ENCODE data around the gene B3GNT7.
A peak's percentile ranks its signal among the peaks of the same experiment; 100 is the strongest.

Gene B3GNT7

DNA sequence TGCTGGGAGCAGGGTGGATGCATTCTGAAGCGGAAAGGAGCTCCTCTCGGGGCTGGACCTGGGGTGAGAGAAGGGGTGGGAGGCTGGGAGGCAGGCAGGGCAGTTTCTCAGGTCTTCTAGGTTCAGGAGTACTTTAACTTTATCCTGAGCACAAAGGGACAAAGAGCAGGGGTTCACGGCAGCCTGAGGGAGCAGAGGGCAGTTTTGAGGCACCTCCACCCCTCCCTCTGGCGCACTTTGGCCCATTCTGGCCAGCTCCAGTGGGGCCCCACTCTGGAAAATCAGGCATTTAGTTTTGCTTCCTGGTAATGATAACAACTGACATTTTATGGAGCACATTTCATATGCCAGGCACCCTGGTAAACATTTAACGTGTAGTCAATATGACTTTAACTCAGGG is 14.3 kb downstream of the B3GNT7 start:
- Histone ChIP-seq H3K4me2 (ENCODE audit: low read length) (no peak overlapping the region), H3K9me3 (ENCODE audit: control insufficient read depth, insufficient read depth, low read length) (peaks cover 10% of the 10 kb centered on the region), H3K9me2 (replicated peaks; ENCODE audit: control insufficient read depth, low read length) (no peaks in the 10 kb centered on the region), H3K36me3 (ENCODE audit: control insufficient read depth, low read length) (no peaks in the 10 kb centered on the region), H3K27me3 (ENCODE audit: control insufficient read depth, low read length) (peaks cover 5% of the 10 kb centered on the region; the same call in 1 of the 2 replicates), H3K27ac (ENCODE audit: low read depth, low read length) (no peak overlapping the region), H3K4me1 (ENCODE audit: control insufficient read depth, low read length) (peaks cover 30% of the 10 kb centered on the region), H4K20me1 (ENCODE audit: control insufficient read depth, insufficient read depth, low read depth, low read length) (no peaks in the 10 kb centered on the region), H3K79me2 (ENCODE audit: control insufficient read depth, low read length) (no peaks in the 10 kb centered on the region), H3K4me3 (ENCODE audit: low read length) (no peak overlapping the region), H3F3A (ENCODE audit: control insufficient read depth, insufficient read depth) (no peaks in the 10 kb centered on the region)
- no peak for TF ChIP-seq EZH2phosphoT487 (IDR thresholded peaks at IDR 0.05; ENCODE audit: borderline replicate concordance, low read length)
- TF ChIP-seq, protein P1, sequence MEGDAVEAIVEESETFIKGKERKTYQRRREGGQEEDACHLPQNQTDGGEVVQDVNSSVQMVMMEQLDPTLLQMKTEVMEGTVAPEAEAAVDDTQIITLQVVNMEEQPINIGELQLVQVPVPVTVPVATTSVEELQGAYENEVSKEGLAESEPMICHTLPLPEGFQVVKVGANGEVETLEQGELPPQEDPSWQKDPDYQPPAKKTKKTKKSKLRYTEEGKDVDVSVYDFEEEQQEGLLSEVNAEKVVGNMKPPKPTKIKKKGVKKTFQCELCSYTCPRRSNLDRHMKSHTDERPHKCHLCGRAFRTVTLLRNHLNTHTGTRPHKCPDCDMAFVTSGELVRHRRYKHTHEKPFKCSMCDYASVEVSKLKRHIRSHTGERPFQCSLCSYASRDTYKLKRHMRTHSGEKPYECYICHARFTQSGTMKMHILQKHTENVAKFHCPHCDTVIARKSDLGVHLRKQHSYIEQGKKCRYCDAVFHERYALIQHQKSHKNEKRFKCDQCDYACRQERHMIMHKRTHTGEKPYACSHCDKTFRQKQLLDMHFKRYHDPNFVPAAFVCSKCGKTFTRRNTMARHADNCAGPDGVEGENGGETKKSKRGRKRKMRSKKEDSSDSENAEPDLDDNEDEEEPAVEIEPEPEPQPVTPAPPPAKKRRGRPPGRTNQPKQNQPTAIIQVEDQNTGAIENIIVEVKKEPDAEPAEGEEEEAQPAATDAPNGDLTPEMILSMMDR (IDR thresholded peaks at IDR 0.05; ENCODE audit: low read depth, low read length, poor library complexity, severe bottlenecking) = no peak

DNA sequence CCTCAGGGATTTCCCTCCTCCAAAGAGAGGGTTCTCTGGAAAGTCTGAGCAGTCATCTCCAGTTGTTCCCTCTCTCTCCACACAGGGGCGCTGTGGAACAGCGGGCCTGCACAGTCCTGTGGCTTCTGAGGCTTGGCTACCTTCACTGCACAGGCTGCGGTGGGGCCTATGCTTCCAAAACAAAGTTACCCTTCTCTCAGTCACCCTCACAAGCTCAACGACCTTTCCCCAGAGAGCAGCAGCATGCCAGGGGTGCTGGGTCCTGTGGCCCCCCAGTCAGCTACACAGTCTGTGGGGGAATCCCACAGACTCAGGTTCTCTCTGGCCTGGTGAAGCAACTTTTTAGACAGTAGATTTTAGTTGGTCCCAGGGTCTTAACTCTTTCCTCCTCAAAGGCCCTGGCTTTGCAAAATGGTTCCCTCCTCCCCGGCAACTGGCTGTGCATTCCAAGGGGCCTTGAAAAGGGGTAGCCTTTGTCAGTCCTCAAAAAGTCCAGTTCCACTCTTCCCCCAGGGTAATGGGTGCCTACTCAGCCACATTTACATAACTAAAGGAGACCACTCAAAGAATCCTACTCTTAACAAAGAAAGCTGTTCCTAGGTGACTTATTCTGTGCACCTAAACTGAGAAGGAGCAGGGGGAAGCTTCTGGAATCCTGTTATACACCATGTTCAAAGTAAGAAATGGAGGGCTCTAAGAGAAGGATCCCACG is 14.9 kb downstream of the B3GNT7 start:
- Histone ChIP-seq H3K4me2 (ENCODE audit: low read length) (no peak overlapping the region), H3K4me1 (ENCODE audit: control insufficient read depth, low read length) (peaks cover 26% of the 10 kb centered on the region), H4K20me1 (ENCODE audit: control insufficient read depth, insufficient read depth, low read depth, low read length) (no peaks in the 10 kb centered on the region), H3K79me2 (ENCODE audit: control insufficient read depth, low read length) (no peaks in the 10 kb centered on the region), H3K27me3 (ENCODE audit: control insufficient read depth, low read length) (peaks cover 5% of the 10 kb centered on the region; the same call in 1 of the 2 replicates), H3K9me3 (ENCODE audit: control insufficient read depth, insufficient read depth, low read length) (peaks cover 10% of the 10 kb centered on the region), H3K9me2 (replicated peaks; ENCODE audit: control insufficient read depth, low read length) (no peaks in the 10 kb centered on the region), H3K4me3 (ENCODE audit: low read length) (no peak overlapping the region), H3F3A (ENCODE audit: control insufficient read depth, insufficient read depth) (no peaks in the 10 kb centered on the region), H3K27ac (ENCODE audit: low read depth, low read length) (no peak overlapping the region), H3K36me3 (ENCODE audit: control insufficient read depth, low read length) (no peaks in the 10 kb centered on the region)
- no peak for TF ChIP-seq EZH2phosphoT487 (IDR thresholded peaks at IDR 0.05; ENCODE audit: borderline replicate concordance, low read length)
- TF ChIP-seq, protein P1 (IDR thresholded peaks at IDR 0.05; ENCODE audit: low read depth, low read length, poor library complexity, severe bottlenecking) = peak; percentile 63

DNA sequence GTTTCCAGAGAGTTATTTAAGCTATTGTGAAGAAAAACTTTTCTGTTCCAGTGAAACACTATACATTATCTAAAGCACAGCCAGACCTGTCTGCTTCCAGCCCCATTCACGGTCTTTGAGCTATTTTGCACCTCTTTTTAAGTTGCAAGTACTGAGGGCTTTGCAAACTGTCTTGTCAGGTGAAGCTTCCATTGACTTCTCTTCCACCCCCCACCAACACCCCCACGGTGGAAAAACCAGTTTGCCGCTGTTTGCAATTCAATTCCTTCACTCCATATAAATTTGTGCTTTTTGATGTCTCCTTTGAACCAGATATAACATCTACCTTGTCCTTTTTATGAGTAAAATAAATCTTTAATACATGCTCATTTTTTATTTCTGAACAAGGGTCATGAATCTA is 15.7 kb downstream of the B3GNT7 start:
- TF ChIP-seq, protein P1 (IDR thresholded peaks at IDR 0.05; ENCODE audit: low read depth, low read length, poor library complexity, severe bottlenecking) = no peak
- no peak for TF ChIP-seq EZH2phosphoT487 (IDR thresholded peaks at IDR 0.05; ENCODE audit: borderline replicate concordance, low read length)
- Histone ChIP-seq H3K4me3 (ENCODE audit: low read length) (no peak overlapping the region), H3K27ac (ENCODE audit: low read depth, low read length) (no peak overlapping the region), H3K9me2 (replicated peaks; ENCODE audit: control insufficient read depth, low read length) (no peaks in the 10 kb centered on the region), H3K36me3 (ENCODE audit: control insufficient read depth, low read length) (no peaks in the 10 kb centered on the region), H3K79me2 (ENCODE audit: control insufficient read depth, low read length) (no peaks in the 10 kb centered on the region), H3K4me1 (ENCODE audit: control insufficient read depth, low read length) (peaks cover 19% of the 10 kb centered on the region), H3K9me3 (ENCODE audit: control insufficient read depth, insufficient read depth, low read length) (peaks cover 10% of the 10 kb centered on the region), H3K4me2 (ENCODE audit: low read length) (no peak overlapping the region), H3K27me3 (ENCODE audit: control insufficient read depth, low read length) (peaks cover 5% of the 10 kb centered on the region; the same call in 1 of the 2 replicates), H3F3A (ENCODE audit: control insufficient read depth, insufficient read depth) (no peaks in the 10 kb centered on the region), H4K20me1 (ENCODE audit: control insufficient read depth, insufficient read depth, low read depth, low read length) (no peaks in the 10 kb centered on the region)
